OCI-LY7 (cell line): ENCODE data around the gene NBR1. TPM values are rescaled to one million over a fixed set of nuclear protein-coding genes. Genes with fewer than 3 reads are reported as not detected.

ENCODE experiments used
- Bru-seq: library from RNA; stranded (reverse); fragments of 400-500 nt; gene quantifications from one replicate; lab custom pipeline; 2021; lab: Mats Ljungman, UMichigan
- BruChase-seq, 2 experiments: library from RNA; stranded (reverse); fragments of 400-500 nt; gene quantifications; one replicate each; lab custom pipeline; 2021; lab: Mats Ljungman, UMichigan
- BruUV-seq: library from RNA; stranded (reverse); fragments of 400-500 nt; replicated peaks from 2 replicates; lab custom pipeline; 2021; lab: Mats Ljungman, UMichigan
- CTCF ChIA-PET: fragments of 300-600 bp; sonication (Branson Sonifier 250); formaldehyde crosslinking; loops from one replicate; lab custom pipeline; 2022; ENCODE audit warnings: antibody characterized with exemption; ENCODE audit not compliant: unreplicated experiment; lab: Charles Lee
- POLR2A ChIA-PET: fragments of 300-600 bp; sonication (Branson Sonifier 250); formaldehyde crosslinking; loops from one replicate; lab custom pipeline; 2022; ENCODE audit warnings: antibody characterized with exemption; lab: Charles Lee
- DNase-seq: peaks from one replicate; pipeline ENCODE4 v3.0.0-alpha.2; 2015; ENCODE audit warnings: low spot score
- H2AFZ ChIP-seq: fragments of 200-600 bp; sonication (generic), shearing (Covaris generic); 2 replicates; pipeline ENCODE4 v1.6.1; 2014; ENCODE audit warnings: mild to moderate bottlenecking, antibody characterized with exemption, low read length, moderate library complexity
- H3K27ac ChIP-seq: fragments of 200-600 bp; sonication (generic); 2 replicates; pipeline ENCODE4 v1.5.1; 2014; ENCODE audit warnings: mixed run types, low read depth, mild to moderate bottlenecking, moderate library complexity, low read length, inconsistent platforms; ENCODE audit not compliant: poor library complexity, severe bottlenecking
- H3K36me3 ChIP-seq: fragments of 200-600 bp; sonication (generic); 2 replicates; pipeline ENCODE4 v1.6.1; 2014; ENCODE audit warnings: mild to moderate bottlenecking, antibody characterized with exemption, low read length, moderate library complexity, mixed read lengths; ENCODE audit not compliant: insufficient read depth
- H3K4me1 ChIP-seq: fragments of 200-600 bp; sonication (generic); 2 replicates; pipeline ENCODE4 v1.5.1; 2014; ENCODE audit warnings: mild to moderate bottlenecking, low read length; ENCODE audit not compliant: insufficient read depth, poor library complexity, severe bottlenecking
- H3K4me2 ChIP-seq: fragments of 200-600 bp; sonication (generic); 2 replicates; pipeline ENCODE4 v1.6.1; 2014; ENCODE audit warnings: mild to moderate bottlenecking, low read length
- H3K4me3 ChIP-seq: fragments of 200-600 bp; sonication (generic); 2 replicates; pipeline ENCODE4 v1.5.1; 2014; ENCODE audit warnings: mild to moderate bottlenecking, low read depth, low read length; ENCODE audit not compliant: poor library complexity, severe bottlenecking
- H3K79me2 ChIP-seq: fragments of 200-600 bp; sonication (generic); 2 replicates; pipeline ENCODE4 v1.6.1; 2016; ENCODE audit warnings: low read depth, mild to moderate bottlenecking, low read length, moderate library complexity, mixed read lengths; ENCODE audit not compliant: insufficient read depth
- H3K9me2 ChIP-seq: fragments of 200-600 bp; sonication (generic); 2 replicates; pipeline ENCODE4 v1.6.1; 2016; ENCODE audit warnings: mild to moderate bottlenecking, low read length, mixed read lengths; ENCODE audit not compliant: insufficient read depth
- H3K9me3 ChIP-seq: fragments of 200-600 bp; sonication (generic); 2 replicates; pipeline ENCODE4 v1.6.1; 2014; ENCODE audit warnings: mild to moderate bottlenecking, mixed run types, low read length, mixed read lengths
- H4K20me1 ChIP-seq: fragments of 200-600 bp; sonication (generic); 2 replicates; pipeline ENCODE4 v1.6.1; 2014; ENCODE audit warnings: mild to moderate bottlenecking, antibody characterized with exemption, low read length, moderate library complexity, mixed read lengths; ENCODE audit not compliant: insufficient read depth
- EZH2phosphoT487 ChIP-seq: fragments of 200-600 bp; sonication (generic); IDR thresholded peaks from 2 replicates; pipeline ENCODE4 v1.6.1; 2018; ENCODE audit warnings: low read depth, borderline replicate concordance, mild to moderate bottlenecking, mixed run types, antibody characterized with exemption, low read length, moderate library complexity, mixed read lengths
- intact Hi-C: fragments of 100-400 bp; cut with micrococcal nuclease; formaldehyde crosslinking; loops from one replicate; pipeline ENCODE4 v1.10.0; 2022; ENCODE audit not compliant: unreplicated experiment
- long read RNA-seq: library from polyadenylated mRNA; stranded (forward); transcript quantifications from one replicate; pipeline ENCODE4 v2.0.0, GENCODE V29; 2022
- total RNA-seq, 2 experiments: library from RNA; depleted of rRNA in 1 of 2; stranded (reverse); fragments of >200 nt in 1 of 2; shearing (Covaris generic) in 1 of 2; gene quantifications; 2 replicates each; pipeline ENCODE4 v1.2.3, GENCODE V29; 2014 to 2022
- TF ChIP-seq, protein P1 (sequence below): fragments of 200-600 bp; sonication (generic); conservative IDR thresholded peaks from 2 replicates; pipeline ENCODE4 v1.5.1; 2014; ENCODE audit warnings: mild to moderate bottlenecking, antibody characterized with exemption, low read length, moderate library complexity, mixed read lengths

Gene NBR1, protein sequence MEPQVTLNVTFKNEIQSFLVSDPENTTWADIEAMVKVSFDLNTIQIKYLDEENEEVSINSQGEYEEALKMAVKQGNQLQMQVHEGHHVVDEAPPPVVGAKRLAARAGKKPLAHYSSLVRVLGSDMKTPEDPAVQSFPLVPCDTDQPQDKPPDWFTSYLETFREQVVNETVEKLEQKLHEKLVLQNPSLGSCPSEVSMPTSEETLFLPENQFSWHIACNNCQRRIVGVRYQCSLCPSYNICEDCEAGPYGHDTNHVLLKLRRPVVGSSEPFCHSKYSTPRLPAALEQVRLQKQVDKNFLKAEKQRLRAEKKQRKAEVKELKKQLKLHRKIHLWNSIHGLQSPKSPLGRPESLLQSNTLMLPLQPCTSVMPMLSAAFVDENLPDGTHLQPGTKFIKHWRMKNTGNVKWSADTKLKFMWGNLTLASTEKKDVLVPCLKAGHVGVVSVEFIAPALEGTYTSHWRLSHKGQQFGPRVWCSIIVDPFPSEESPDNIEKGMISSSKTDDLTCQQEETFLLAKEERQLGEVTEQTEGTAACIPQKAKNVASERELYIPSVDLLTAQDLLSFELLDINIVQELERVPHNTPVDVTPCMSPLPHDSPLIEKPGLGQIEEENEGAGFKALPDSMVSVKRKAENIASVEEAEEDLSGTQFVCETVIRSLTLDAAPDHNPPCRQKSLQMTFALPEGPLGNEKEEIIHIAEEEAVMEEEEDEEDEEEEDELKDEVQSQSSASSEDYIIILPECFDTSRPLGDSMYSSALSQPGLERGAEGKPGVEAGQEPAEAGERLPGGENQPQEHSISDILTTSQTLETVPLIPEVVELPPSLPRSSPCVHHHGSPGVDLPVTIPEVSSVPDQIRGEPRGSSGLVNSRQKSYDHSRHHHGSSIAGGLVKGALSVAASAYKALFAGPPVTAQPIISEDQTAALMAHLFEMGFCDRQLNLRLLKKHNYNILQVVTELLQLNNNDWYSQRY
- total RNA-seq (2014; rRNA removed; shearing (Covaris generic)) (15.2 and 16.2 TPM in 2 replicates), total RNA-seq (2022) (38.6 and 48.3 TPM in 2 replicates), Bru-seq, nascent RNA (percentile 62 among the genes with signal in this experiment), BruChase-seq, experiment 1, labeled RNA remaining after a 6-hour chase (percentile 64 among the genes with signal in this experiment), BruChase-seq, experiment 2, labeled RNA remaining after a 2-hour chase (percentile 68 among the genes with signal in this experiment)
- long read RNA-seq, partial matches to known transcripts: 4 of 47 reads
- long read RNA-seq, other reads (novel, unspliced or antisense): 43 of 47 reads

DNA sequence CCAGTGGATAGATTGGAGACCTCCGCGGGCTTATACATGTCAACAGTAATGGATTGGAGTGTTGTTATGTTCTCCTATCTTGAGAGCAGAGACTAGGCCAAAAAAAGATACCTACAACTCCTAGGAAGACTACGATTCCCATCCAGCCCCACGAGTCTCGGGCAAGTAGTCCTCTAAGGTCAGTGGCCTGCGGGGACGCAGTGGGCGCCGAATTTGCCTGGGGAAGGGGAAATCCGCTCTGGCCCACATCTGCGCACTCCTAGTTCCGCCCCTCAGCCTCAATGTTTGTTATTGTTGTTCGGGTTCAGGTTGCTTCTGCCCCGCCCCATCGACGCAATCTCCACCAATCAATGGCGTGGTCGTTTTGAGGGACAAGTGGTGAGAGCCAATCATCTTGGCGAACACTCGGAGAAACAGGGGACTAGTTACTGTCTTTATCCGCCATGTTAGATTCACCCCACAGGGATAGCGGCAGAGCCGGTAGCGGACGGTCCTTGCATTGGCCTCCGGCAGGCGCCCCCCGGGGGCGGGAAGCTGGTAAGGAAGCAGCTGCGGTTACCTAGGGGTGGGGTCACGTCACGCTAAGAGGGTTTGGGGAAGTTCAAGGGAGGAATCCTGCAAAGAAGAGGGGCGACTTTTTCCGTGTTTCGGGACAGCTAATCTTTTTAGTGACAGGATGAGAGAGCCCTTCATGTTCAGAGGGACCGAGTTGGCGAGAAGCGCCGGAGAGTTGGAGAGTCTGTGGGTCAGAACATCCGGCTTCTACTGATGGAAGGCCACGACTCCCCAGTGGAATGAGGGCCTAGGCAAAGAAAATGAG lies at the start of gene NBR1:
TSS of gene NBR1 (plus strand) at position 449 of the 820 bp plus-strand sequence. CDS start 4,586 bp downstream, outside the sequence.
- peak within 1 kb of the TSS; percentile 82 for H3K4me3 ChIP-seq
- intact Hi-C loops: loop anchor here (1.0 kb wide), 4 partner anchors 40 to 147 kb away; partner anchors contain the start of genes BRCA1 and TMEM106A
- DNase-seq: peak; percentile 99
- peak within 1 kb of the TSS; percentile 82 for H3K27ac ChIP-seq
- TF ChIP-seq, protein P1, sequence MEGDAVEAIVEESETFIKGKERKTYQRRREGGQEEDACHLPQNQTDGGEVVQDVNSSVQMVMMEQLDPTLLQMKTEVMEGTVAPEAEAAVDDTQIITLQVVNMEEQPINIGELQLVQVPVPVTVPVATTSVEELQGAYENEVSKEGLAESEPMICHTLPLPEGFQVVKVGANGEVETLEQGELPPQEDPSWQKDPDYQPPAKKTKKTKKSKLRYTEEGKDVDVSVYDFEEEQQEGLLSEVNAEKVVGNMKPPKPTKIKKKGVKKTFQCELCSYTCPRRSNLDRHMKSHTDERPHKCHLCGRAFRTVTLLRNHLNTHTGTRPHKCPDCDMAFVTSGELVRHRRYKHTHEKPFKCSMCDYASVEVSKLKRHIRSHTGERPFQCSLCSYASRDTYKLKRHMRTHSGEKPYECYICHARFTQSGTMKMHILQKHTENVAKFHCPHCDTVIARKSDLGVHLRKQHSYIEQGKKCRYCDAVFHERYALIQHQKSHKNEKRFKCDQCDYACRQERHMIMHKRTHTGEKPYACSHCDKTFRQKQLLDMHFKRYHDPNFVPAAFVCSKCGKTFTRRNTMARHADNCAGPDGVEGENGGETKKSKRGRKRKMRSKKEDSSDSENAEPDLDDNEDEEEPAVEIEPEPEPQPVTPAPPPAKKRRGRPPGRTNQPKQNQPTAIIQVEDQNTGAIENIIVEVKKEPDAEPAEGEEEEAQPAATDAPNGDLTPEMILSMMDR: peak; percentile 66
- TF ChIP-seq EZH2phosphoT487: no peak
- H3K4me2 ChIP-seq: peak within 1 kb of the TSS; percentile 86
- no peaks in the 10 kb centered on the region for H3K36me3 ChIP-seq
- peaks cover 19% of the 10 kb centered on the region for H3K4me1 ChIP-seq
- ChIA-PET POLR2A (interaction anchor here (0.7 to 1.7 kb wide), 4 partner anchors 37 to 96 kb away, joined by 4 to 5 read pairs (median 5); partner anchors contain the start of genes BRCA1 and TMEM106A), CTCF (no interaction called here)
- no peaks in the 10 kb centered on the region for H3K9me2 ChIP-seq
- H3K79me2 ChIP-seq: peaks cover 35% of the 10 kb centered on the region; the same call in 1 of the 2 replicates
- BruUV-seq: TSS peak; percentile 69
- H2AFZ ChIP-seq: peak within 1 kb of the TSS; percentile 55
- no peaks in the 10 kb centered on the region for H3K9me3 ChIP-seq
- no peaks in the 10 kb centered on the region for H4K20me1 ChIP-seq

DNA sequence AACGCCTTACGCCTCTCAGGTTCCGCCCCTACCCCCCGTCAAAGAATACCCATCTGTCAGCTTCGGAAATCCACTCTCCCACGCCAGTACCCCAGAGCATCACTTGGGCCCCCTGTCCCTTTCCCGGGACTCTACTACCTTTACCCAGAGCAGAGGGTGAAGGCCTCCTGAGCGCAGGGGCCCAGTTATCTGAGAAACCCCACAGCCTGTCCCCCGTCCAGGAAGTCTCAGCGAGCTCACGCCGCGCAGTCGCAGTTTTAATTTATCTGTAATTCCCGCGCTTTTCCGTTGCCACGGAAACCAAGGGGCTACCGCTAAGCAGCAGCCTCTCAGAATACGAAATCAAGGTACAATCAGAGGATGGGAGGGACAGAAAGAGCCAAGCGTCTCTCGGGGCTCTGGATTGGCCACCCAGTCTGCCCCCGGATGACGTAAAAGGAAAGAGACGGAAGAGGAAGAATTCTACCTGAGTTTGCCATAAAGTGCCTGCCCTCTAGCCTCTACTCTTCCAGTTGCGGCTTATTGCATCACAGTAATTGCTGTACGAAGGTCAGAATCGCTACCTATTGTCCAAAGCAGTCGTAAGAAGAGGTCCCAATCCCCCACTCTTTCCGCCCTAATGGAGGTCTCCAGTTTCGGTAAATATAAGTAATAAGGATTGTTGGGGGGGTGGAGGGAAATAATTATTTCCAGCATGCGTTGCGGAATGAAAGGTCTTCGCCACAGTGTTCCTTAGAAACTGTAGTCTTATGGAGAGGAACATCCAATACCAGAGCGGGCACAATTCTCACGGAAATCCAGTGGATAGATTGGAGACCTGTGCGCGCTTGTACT lies 45.7 kb upstream of the NBR1 start, which contains the start of gene BRCA1:
TSS of gene BRCA1 (minus strand) at position 232 of the 834 bp plus-strand sequence. CDS start 1,268 bp downstream, outside the sequence.
- peaks cover 54% of the 10 kb centered on the region for H3K36me3 ChIP-seq
- peaks cover 44% of the 10 kb centered on the region for H3K4me1 ChIP-seq
- TF ChIP-seq, protein P1: no peak
- TF ChIP-seq EZH2phosphoT487: no peak
- BruUV-seq: no TSS peak
- no peaks in the 10 kb centered on the region for H3K9me2 ChIP-seq
- no peaks in the 10 kb centered on the region for H4K20me1 ChIP-seq
- ChIA-PET POLR2A (interaction anchor here (0.8 to 1.2 kb wide), 4 partner anchors 10 to 190 kb away, joined by 3 to 5 read pairs (median 4); no protein-coding TSS in a partner anchor), CTCF (no interaction called here)
- intact Hi-C loops: loop anchor here (1.0 kb wide), 2 partner anchors 34 to 45 kb away; no protein-coding TSS in a partner anchor
- peak within 1 kb of the TSS; percentile 90 for H3K4me2 ChIP-seq
- H3K9me3 ChIP-seq: no peaks in the 10 kb centered on the region
- peaks cover 75% of the 10 kb centered on the region for H3K79me2 ChIP-seq
- DNase-seq: peak; percentile 100
- H3K4me3 ChIP-seq: peak within 1 kb of the TSS; percentile 88
- H3K27ac ChIP-seq: peak within 1 kb of the TSS; percentile 91
- peak within 1 kb of the TSS; percentile 59; the same call in 1 of the 2 replicates for H2AFZ ChIP-seq
